Ovary (tissue), 3 donors: ENCODE results near the gene VEGFB.
A peak's percentile ranks its signal among the peaks of the same experiment; 100 is the strongest.

Source experiments
- POLR2A ChIP-seq: fragments of 450-650 bp; IDR thresholded peaks from one replicate; pipeline ENCODE4 v1.6.1; 2017; ENCODE audit warnings: antibody characterized with exemption, mild to moderate bottlenecking, moderate library complexity
- TF ChIP-seq, protein P1 (sequence below), 3 donors: fragments of 450-650 bp in 2 of 3; fragments of 200-600 bp in 1 of 3; IDR thresholded peaks; one replicate each; pipeline versions ENCODE4 v1.5.1 to v1.8.0; 2016 to 2022; ENCODE audit warnings: antibody characterized with exemption in 3 of 3, mild to moderate bottlenecking in 1 of 3
- donor health status: DM: no; HTN: no; CAD: no.

GRCh38 chr11:64230171-64230984 lies 4.0 kb upstream of the VEGFB start, which contains the start of gene DNAJC4:
- peak; percentile 59 for TF ChIP-seq POLR2A
- TF ChIP-seq, protein P1, sequence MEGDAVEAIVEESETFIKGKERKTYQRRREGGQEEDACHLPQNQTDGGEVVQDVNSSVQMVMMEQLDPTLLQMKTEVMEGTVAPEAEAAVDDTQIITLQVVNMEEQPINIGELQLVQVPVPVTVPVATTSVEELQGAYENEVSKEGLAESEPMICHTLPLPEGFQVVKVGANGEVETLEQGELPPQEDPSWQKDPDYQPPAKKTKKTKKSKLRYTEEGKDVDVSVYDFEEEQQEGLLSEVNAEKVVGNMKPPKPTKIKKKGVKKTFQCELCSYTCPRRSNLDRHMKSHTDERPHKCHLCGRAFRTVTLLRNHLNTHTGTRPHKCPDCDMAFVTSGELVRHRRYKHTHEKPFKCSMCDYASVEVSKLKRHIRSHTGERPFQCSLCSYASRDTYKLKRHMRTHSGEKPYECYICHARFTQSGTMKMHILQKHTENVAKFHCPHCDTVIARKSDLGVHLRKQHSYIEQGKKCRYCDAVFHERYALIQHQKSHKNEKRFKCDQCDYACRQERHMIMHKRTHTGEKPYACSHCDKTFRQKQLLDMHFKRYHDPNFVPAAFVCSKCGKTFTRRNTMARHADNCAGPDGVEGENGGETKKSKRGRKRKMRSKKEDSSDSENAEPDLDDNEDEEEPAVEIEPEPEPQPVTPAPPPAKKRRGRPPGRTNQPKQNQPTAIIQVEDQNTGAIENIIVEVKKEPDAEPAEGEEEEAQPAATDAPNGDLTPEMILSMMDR (IDR thresholded peaks at IDR 0.05), result no peak
